Kidney (tissue), 22 donors: ENCODE results near the gene UGT2B17. TPM values are rescaled to one million over a fixed set of nuclear protein-coding genes. Genes with fewer than 3 reads are reported as not detected.
"Not testable (repeated sequence)": the region's sequence is repeated elsewhere in the genome, so short reads cannot be mapped to it uniquely, and the experiment has no call there.

ENCODE experiments used
- DNase-seq, 5 donors: peaks; one replicate each; pipeline ENCODE4 v3.0.0-alpha.2; 2013 to 2020
- FAIRE-seq: peaks from 2 replicates; lab custom pipeline; 2012; peaks lifted over from hg19 to GRCh38; lab: Jason Lieb, UNC
- H3K27ac ChIP-seq, 2 donors: one replicate each; pipeline ENCODE4 v1.7.0; 2013; ENCODE audit warnings: low read depth in 2 of 2, low read length in 2 of 2, inconsistent platforms in 1 of 2
- H3K27me3 ChIP-seq: one replicate; pipeline ENCODE4 v1.7.1; 2013; ENCODE audit warnings: low read length, inconsistent platforms; ENCODE audit not compliant: control insufficient read depth, insufficient read depth
- H3K36me3 ChIP-seq, 3 donors: one replicate each; pipeline versions ENCODE4 v1.7.0 to v1.7.1; 2013; ENCODE audit warnings: low read length in 3 of 3, control low read depth in 1 of 3, inconsistent platforms in 1 of 3; ENCODE audit not compliant: insufficient read depth in 3 of 3, control insufficient read depth in 2 of 3
- H3K4me1 ChIP-seq, 3 donors: one replicate each; pipeline versions ENCODE4 v1.7.0 to v1.7.1; 2013; ENCODE audit warnings: low read length in 3 of 3, inconsistent platforms in 1 of 3, low read depth in 1 of 3; ENCODE audit not compliant: control insufficient read depth in 2 of 3, insufficient read depth in 2 of 3
- H3K4me3 ChIP-seq, 3 donors: one replicate each; pipeline versions ENCODE4 v1.7.0 to v1.8.1; 2013; ENCODE audit warnings: low read length in 3 of 3, control low read depth in 1 of 3, inconsistent platforms in 1 of 3
- H3K9ac ChIP-seq, 3 donors: one replicate each; pipeline versions ENCODE4 v1.7.0 to v1.7.1; 2013; ENCODE audit warnings: low read length in 3 of 3, control low read depth in 1 of 3, inconsistent platforms in 1 of 3
- H3K9me3 ChIP-seq, 3 donors: one replicate each; pipeline versions ENCODE4 v1.7.0 to v1.7.1; 2013; ENCODE audit warnings: low read length in 3 of 3, control low read depth in 1 of 3, inconsistent platforms in 1 of 3; ENCODE audit not compliant: control insufficient read depth in 2 of 3, insufficient read depth in 1 of 3
- intact Hi-C: fragments of 100-400 bp; cut with DNase I; formaldehyde crosslinking; loops from one replicate; pipeline ENCODE4 v1.11.1; 2022
- long read RNA-seq, 10 donors: library from polyadenylated mRNA in 1 of 10; unstranded in 1 of 10; transcript quantifications; one replicate each; pipeline ENCODE4 v2.0.0 and lab custom pipeline, GENCODE V29; 2021 to 2026
- polyA plus RNA-seq: library from polyadenylated mRNA; stranded (reverse); fragments of 350-450 nt; fragmentation: Illumina TruSeq; extraction: RNeasy Lipid Tissue Mini Kit (QIAGEN cat#74804); gene quantifications from one replicate; pipeline ENCODE4 v1.2.3, GENCODE V29; 2014; ENCODE audit warnings: low read depth, low replicate concordance; ENCODE audit not compliant: insufficient read depth
- total RNA-seq: library from RNA; stranded (reverse); fragmentation: NEBNext Ultra II Directional; extraction: Animal tissue kit (Norgen Biotek cat#: 25700); gene quantifications from one replicate; pipeline ENCODE4 v1.2.1, GENCODE V29; 2021
- TF ChIP-seq, protein P1 (sequence below): IDR thresholded peaks from 3 replicates; pipeline ENCODE4 v1.5.1; 2012; ENCODE audit warnings: mild to moderate bottlenecking, moderate library complexity, borderline replicate concordance; ENCODE audit not compliant: insufficient read depth; ENCODE audit errors: extremely low read depth
- donor health status: control.
- donor health status: control.
- donor health status: control.
- donor health status: control.
- donor health status: control.
- donor health status: DM: yes; HTN: yes; CAD: no.
- donor health status: Normal renal cell carcinoma (clear cell type).

UGT2B17 gene
- total RNA-seq (0.38 TPM), polyA plus RNA-seq (not detected)
- long read RNA-seq, donor 1: 0 reads
- long read RNA-seq, donor 2: 0 reads
- long read RNA-seq, donor 3: 0 reads
- long read RNA-seq, donor 4: 0 reads
- long read RNA-seq, donor 5: 0 reads
- long read RNA-seq, donor 6: 0 reads
- long read RNA-seq, donor 7: 0 reads
- long read RNA-seq, donor 8: 0 reads
- long read RNA-seq, donor 9: 0 reads
- long read RNA-seq, donor 10: 0 reads

DNA sequence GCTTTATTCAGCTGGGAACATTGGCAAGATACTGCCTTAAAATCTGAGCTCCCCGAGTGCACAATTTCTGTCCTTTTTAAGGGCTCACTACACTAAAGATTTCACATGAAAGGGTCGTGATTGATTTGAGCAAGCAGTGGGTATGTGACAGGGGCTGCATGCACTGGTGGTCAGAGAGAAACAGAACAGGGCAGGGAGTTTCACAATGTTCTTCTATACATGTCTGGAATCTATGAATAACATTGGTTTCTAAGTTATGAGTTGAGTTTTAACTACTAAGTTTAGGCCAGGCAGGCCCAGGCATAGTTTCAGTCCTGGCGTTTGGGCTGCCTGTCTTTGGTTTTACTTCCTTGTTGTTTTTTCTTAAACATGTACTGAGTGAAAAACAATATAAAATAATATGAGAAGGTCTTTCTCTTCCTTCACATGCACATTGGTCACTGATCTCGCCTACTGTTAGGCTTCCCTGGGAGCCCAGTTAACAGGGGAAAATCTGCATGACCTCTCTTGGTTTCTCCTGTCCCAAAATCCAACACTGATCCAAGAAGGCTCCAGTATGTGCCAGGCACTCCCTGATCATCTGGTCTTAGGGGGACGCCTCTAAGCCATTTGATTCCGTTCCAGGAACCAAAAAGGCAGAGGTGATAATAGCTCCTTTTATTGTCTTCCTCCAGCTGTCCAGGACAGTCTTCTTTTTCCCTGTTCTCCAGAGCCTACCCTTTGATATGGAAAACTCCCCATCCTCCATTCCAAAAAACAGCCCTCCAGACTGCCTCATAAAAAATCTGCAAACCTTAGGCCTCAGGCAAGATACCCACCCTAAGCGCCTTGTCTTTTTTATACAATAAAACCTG, at the start of gene UGT2B17:
TSS of gene UGT2B17 (minus strand) at position 51 of the 854 bp plus-strand sequence. CDS start 7,838 bp downstream, outside the sequence.
- intact Hi-C loops: no loop called here
- no peaks in the 10 kb centered on the region for H3K36me3 ChIP-seq
- TF ChIP-seq, protein P1, sequence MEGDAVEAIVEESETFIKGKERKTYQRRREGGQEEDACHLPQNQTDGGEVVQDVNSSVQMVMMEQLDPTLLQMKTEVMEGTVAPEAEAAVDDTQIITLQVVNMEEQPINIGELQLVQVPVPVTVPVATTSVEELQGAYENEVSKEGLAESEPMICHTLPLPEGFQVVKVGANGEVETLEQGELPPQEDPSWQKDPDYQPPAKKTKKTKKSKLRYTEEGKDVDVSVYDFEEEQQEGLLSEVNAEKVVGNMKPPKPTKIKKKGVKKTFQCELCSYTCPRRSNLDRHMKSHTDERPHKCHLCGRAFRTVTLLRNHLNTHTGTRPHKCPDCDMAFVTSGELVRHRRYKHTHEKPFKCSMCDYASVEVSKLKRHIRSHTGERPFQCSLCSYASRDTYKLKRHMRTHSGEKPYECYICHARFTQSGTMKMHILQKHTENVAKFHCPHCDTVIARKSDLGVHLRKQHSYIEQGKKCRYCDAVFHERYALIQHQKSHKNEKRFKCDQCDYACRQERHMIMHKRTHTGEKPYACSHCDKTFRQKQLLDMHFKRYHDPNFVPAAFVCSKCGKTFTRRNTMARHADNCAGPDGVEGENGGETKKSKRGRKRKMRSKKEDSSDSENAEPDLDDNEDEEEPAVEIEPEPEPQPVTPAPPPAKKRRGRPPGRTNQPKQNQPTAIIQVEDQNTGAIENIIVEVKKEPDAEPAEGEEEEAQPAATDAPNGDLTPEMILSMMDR: no peak
- DNase-seq: no peak
- H3K4me3 ChIP-seq: no peak within 1 kb of the TSS
- no peaks in the 10 kb centered on the region for H3K4me1 ChIP-seq
- H3K27me3 ChIP-seq: no peaks in the 10 kb centered on the region
- no peak for FAIRE-seq
- no peak within 1 kb of the TSS for H3K9ac ChIP-seq
- no peak within 1 kb of the TSS for H3K27ac ChIP-seq
- no peaks in the 10 kb centered on the region for H3K9me3 ChIP-seq

DNA sequence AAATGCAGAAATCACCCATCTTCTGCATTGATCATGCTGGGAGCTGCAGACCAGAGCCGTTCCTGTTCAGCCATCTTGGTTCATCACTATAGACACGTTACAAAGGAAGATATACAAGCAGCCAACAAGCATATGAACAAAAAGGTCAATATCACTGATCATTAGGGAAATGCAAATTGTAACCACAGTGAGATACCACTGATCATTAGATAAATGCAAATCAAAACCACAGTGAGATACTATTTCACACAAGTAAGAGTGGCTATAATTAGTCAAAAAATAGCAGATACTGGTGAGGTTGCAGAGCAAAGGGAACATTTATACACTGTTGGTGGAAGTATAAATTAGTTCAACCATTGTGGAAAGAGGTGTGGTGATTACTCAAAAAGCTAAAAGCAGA, 46.6 kb upstream of the UGT2B17 start:
- DNase-seq, intact Hi-C loops, H3K27ac ChIP-seq: not testable (repeated sequence)

DNA sequence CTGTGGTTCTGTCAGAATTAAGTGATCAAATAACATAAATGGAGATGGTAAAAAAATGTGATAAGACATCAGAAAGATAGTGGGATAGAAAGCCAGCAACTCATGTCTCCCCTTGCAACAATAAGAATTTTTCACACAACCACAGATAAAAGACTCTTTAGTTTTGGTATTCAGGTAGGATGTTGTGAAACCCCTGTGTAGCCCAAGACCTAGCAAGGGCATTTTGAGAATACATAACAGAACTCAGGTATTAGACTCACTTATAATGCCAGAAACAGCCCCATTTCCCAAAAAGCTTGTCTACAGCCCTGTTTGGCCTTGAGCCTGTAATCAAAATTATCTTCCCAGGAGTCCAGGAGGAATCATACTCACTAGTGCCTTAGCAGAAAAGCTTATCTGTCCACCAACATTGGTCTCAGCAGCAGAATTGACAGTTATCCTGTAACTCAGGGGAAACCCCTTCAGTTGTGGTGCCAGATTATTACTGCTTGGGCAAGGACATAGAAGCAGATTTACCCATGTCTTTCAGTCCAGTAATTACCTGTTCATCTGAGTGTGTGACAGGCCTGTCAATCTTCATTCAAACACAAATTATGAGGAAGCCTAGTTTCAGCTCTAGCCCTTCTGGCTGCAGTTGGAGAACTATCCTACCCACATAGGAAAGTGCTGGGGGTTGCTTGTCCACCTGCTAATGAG, 41.0 kb upstream of the UGT2B17 start:
- intact Hi-C loops: no loop called here
- Histone ChIP-seq H3K9ac (no peak overlapping the region), H3K27me3 (no peaks in the 10 kb centered on the region), H3K4me1 (no peaks in the 10 kb centered on the region), H3K27ac (no peak overlapping the region), H3K4me3 (no peak overlapping the region), H3K9me3 (no peaks in the 10 kb centered on the region), H3K36me3 (no peaks in the 10 kb centered on the region)
- TF ChIP-seq, protein P1: no peak
- no peak for FAIRE-seq
- no peak for DNase-seq

More for the DNA sequence above, 46.6 kb upstream of the UGT2B17 start:
- H3K36me3 ChIP-seq, H3K9me3 ChIP-seq, H3K27me3 ChIP-seq, H3K4me1 ChIP-seq, H3K4me3 ChIP-seq, FAIRE-seq, H3K9ac ChIP-seq: not testable (repeated sequence)
